Measurements from ENCODE around the gene NECTIN2.

GRCh38 chr19:44813070-44813840 lies 32.8 kb upstream of the NECTIN2 start:
- no peak for TF ChIP-seq CTCF (IDR thresholded peaks at IDR 0.05; ENCODE audit: low read length)
- TF ChIP-seq EZH2phosphoT487 (IDR thresholded peaks at IDR 0.05; ENCODE audit: low read length): no peak
- TF ChIP-seq EZH2 (optimal IDR thresholded peaks at IDR 0.05; ENCODE audit: low read depth, low read length): no peak
